HEK293T (cell line): Measurements from ENCODE around the gene CIC.
A peak's percentile ranks its signal among the peaks of the same experiment; 100 is the strongest.

Source experiments
- CTCF ChIA-PET: fragments of 350-600 bp; formaldehyde crosslinking; extraction: SDS; loops from one replicate; lab custom pipeline; 2021; ENCODE audit warnings: antibody characterized with exemption, inconsistent platforms; lab: Yijun Ruan, JAX
- POLR2A ChIA-PET: fragments of 350-600 bp; formaldehyde crosslinking; extraction: SDS; loops from one replicate; lab custom pipeline; 2020; ENCODE audit warnings: antibody characterized with exemption, inconsistent platforms; lab: Yijun Ruan, JAX
- DNase-seq: peaks from one replicate; pipeline ENCODE4 v3.0.0; 2012; ENCODE audit warnings: mixed read lengths; ENCODE audit errors: extremely low spot score
- ARNT ChIP-seq: fragments of 450-650 bp; IDR thresholded peaks from 2 replicates; pipeline ENCODE4 v1.6.1; 2017; ENCODE audit warnings: mild to moderate bottlenecking
- BHLHE40 ChIP-seq: fragments of 450-650 bp; IDR thresholded peaks from 2 replicates; pipeline ENCODE4 v1.6.1; 2016; ENCODE audit warnings: mild to moderate bottlenecking, moderate library complexity, borderline replicate concordance
- CTBP1 ChIP-seq: fragments of 450-650 bp; IDR thresholded peaks from 2 replicates; pipeline ENCODE4 v1.6.1; 2016; ENCODE audit warnings: borderline replicate concordance
- ELF4 ChIP-seq: fragments of 450-650 bp; IDR thresholded peaks from 2 replicates; pipeline ENCODE4 v1.6.1; 2017; ENCODE audit warnings: antibody characterized with exemption
- FOXA1 ChIP-seq: fragments of 450-650 bp; IDR thresholded peaks from 2 replicates; pipeline ENCODE4 v1.6.1; 2016; ENCODE audit warnings: mild to moderate bottlenecking
- FOXK2 ChIP-seq: fragments of 450-650 bp; IDR thresholded peaks from 2 replicates; pipeline ENCODE4 v1.6.1; 2016; ENCODE audit warnings: mild to moderate bottlenecking
- FOXM1 ChIP-seq: fragments of 450-650 bp; IDR thresholded peaks from 2 replicates; pipeline ENCODE4 v1.6.1; 2017; ENCODE audit warnings: mild to moderate bottlenecking, borderline replicate concordance
- HDGF ChIP-seq: fragments of 450-650 bp; IDR thresholded peaks from 2 replicates; pipeline ENCODE4 v1.6.1; 2017; ENCODE audit warnings: antibody characterized with exemption, borderline replicate concordance
- L3MBTL2 ChIP-seq: fragments of 450-650 bp; conservative IDR thresholded peaks from 2 replicates; pipeline ENCODE4 v1.6.1; 2016; ENCODE audit warnings: mild to moderate bottlenecking
- LEF1 ChIP-seq: fragments of 450-650 bp; IDR thresholded peaks from 2 replicates; pipeline ENCODE4 v1.6.1; 2017; ENCODE audit warnings: mild to moderate bottlenecking, borderline replicate concordance
- NFRKB ChIP-seq: fragments of 450-650 bp; IDR thresholded peaks from 2 replicates; pipeline ENCODE4 v1.6.1; 2016; ENCODE audit warnings: mild to moderate bottlenecking, moderate library complexity
- SP1 ChIP-seq: fragments of 450-650 bp; IDR thresholded peaks from 2 replicates; pipeline ENCODE4 v1.6.1; 2017
- SUZ12 ChIP-seq: fragments of 450-650 bp; IDR thresholded peaks from 2 replicates; pipeline ENCODE4 v1.6.1; 2016; ENCODE audit warnings: mild to moderate bottlenecking
- TARDBP ChIP-seq: fragments of 450-650 bp; IDR thresholded peaks from 2 replicates; pipeline ENCODE4 v1.6.1; 2016
- ZNF384 ChIP-seq: fragments of 450-650 bp; IDR thresholded peaks from 2 replicates; pipeline ENCODE4 v1.6.1; 2016
- TF ChIP-seq, protein P1 (sequence below): fragments of 450-650 bp; IDR thresholded peaks from 2 replicates; pipeline ENCODE4 v1.6.1; 2016

The CIC gene

DNA sequence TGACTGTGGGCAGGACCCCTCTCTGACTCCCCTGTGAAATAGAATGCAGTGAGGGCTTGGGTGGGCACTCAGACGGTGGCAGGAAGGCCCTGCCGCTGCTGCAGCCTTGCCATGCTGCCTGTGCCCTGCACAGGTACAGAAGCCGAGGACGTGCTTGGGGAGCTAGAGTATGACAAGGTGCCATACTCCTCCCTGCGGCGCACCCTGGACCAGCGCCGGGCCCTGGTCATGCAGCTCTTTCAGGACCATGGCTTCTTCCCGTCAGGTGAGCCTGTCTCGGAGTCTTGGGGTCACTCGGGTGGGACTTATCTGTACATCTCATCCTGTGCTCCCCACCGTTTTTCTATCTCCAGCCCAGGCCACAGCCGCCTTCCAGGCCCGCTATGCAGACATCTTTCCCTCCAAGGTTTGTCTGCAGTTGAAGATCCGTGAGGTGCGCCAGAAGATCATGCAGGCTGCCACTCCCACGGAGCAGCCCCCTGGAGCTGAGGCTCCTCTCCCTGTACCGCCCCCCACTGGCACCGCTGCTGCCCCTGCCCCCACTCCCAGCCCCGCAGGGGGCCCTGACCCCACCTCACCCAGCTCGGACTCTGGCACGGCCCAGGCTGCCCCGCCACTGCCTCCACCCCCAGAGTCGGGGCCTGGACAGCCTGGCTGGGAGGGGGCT is 25.6 kb downstream of the CIC start:
- ChIA-PET POLR2A (interaction anchor here (0.6 to 2.3 kb wide), 4 partner anchors 47 to 75 kb away, joined by 3 to 10 read pairs (median 3); partner anchors contain the start of genes GSK3A and ZNF526), CTCF (interaction anchor here (0.8 kb wide), 1 partner anchor 48 kb away, joined by 4 read pairs; no protein-coding TSS in a partner anchor)
- TF ChIP-seq NFRKB (no peak), BHLHE40 (no peak), CTBP1 (no peak), FOXM1 (no peak), ELF4 (no peak), SP1 (no peak), L3MBTL2 (no peak), FOXA1 (no peak), LEF1 (no peak), HDGF (no peak), ZNF384 (no peak), ARNT (no peak), TARDBP (no peak), SUZ12 (no peak), FOXK2 (no peak)
- TF ChIP-seq, protein P1, sequence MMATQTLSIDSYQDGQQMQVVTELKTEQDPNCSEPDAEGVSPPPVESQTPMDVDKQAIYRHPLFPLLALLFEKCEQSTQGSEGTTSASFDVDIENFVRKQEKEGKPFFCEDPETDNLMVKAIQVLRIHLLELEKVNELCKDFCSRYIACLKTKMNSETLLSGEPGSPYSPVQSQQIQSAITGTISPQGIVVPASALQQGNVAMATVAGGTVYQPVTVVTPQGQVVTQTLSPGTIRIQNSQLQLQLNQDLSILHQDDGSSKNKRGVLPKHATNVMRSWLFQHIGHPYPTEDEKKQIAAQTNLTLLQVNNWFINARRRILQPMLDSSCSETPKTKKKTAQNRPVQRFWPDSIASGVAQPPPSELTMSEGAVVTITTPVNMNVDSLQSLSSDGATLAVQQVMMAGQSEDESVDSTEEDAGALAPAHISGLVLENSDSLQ = no peak
- DNase-seq = no peak

DNA sequence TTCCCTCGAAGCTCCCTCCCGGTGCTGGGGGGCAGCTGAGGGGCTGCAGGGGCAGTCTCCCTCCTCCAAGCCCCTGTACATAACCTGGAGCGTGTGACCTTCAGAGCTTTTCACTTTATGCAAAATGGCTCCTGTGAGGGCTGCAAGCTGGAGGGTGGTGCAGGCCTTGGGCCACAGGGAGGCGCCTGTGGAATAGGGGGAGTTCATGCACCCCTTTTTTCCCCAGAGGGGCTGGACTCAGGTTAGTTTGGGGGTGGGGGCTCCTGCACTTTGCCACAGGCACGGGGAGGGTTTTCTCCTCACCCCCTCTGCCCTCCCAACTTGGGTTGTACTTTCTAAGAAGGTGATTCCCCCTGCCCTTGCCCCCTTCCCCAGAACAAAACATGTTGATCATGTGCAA is 26.3 kb downstream of the CIC start:
- no peak for DNase-seq
- TF ChIP-seq FOXK2 = no peak
- POLR2A ChIA-PET = interaction anchor here (0.6 to 2.3 kb wide), 5 partner anchors 48 to 82 kb away, joined by 3 to 10 read pairs (median 3); partner anchors contain the start of genes GSK3A and ZNF526
- CTCF ChIA-PET = no interaction called here

DNA sequence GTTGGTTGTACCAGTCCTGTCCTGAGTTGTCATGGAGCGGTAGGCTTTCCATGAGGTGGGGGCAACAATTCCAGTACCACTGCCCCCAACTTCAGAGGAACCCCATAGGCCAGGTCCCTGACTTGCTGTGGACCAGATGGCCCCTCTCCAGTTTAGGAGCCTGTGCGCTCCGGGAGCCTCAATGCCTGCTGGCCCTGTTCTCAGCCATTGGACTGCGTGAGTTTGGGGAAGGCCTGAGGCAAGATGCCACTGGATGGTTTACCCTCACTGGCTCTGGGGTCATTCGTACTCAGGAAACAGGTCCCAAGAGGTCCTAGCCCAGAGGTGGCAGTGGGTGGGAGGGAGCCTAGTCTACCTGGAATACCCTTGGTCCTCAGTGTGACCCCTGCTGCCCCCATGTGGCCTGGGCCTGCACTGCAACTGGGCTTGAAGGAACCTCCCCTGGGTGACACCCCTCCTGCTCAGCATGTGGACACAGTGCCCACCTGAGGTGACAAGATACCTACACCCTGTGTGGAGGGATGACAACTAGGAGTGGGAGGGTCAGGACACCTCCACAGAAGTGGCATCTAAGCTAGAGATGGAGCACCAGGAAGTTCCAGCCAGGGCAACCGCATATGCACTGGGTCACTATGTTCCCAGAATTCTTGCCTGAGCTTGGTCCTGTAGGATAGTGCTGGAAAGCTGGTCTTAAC is 26.9 kb downstream of the CIC start:
- CTCF ChIA-PET = interaction anchor here (0.8 to 1.0 kb wide), 3 partner anchors 32 to 51 kb away, joined by 6 to 8 read pairs (median 6); no protein-coding TSS in a partner anchor
- TF ChIP-seq, protein P1 = no peak
- 0 out of 2 replicates have a peak, but pooled peaks have one; percentile 66 for TF ChIP-seq HDGF
- TF ChIP-seq FOXK2 = no peak
- peak; percentile 77 for DNase-seq
- POLR2A ChIA-PET = interaction anchor here (0.6 to 2.3 kb wide), 3 partner anchors 53 to 81 kb away, joined by 3 to 10 read pairs (median 3); partner anchors contain the start of genes GSK3A and ZNF526

DNA sequence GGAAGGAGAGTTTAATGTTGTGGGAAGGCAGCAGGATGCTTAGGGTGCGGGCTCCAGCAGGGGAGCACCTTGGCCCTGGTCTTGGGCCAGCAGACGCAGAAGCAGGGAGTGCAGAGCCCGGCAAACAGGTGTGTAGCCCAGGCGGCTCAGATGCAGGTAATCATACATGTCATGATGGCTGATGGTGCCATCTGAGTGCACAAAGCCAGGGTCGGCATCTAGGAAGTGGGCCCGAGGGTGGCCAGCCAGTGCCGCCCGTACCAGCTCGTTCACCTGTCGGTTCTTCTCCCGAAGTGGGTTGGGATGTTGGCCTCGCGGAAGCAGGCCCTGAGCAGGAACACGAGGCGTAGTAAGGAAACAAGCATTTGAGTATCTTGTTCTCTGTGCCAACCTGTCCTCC is 28.0 kb downstream of the CIC start:
- no peak for DNase-seq
- ChIA-PET CTCF (interaction anchor here (0.8 to 1.0 kb wide), 2 partner anchors 31 to 52 kb away, joined by 6 read pairs; no protein-coding TSS in a partner anchor), POLR2A (interaction anchor here (0.7 kb wide), 1 partner anchor 51 kb away, joined by 3 read pairs; no protein-coding TSS in a partner anchor)
- TF ChIP-seq FOXK2 = no peak
- no peak for TF ChIP-seq HDGF
- no peak for TF ChIP-seq ARNT
- no peak for TF ChIP-seq FOXM1
- TF ChIP-seq NFRKB = no peak
- no peak for TF ChIP-seq BHLHE40
- TF ChIP-seq, protein P1 = no peak
- TF ChIP-seq SP1 = no peak

DNA sequence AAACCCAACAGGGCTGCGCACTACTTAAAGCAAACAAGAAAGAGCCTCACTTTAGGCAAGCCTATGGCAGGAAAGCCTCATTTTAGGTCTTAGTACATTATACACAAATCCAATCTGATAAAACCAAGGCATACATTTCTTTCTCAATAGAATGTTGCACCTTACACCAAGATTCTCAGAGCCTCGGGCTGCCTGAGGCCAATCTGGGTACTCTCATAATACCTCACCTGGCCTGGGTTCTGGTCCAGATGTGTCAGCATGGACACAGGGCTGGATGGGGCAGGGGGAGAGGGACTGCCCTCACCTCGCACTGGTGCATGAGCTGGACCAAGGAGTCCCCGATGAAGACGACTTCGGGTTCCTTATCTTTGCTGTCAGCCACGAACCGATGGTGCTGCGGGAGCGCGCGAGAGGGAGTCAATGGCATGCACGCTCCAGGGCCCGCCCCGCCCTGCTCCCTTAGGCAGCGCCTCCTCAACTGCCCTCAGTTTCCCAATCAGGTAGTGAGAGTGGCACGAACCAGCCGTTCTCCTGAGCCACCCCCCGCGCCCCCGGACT is 32.7 kb downstream of the CIC start, which contains the start of gene PRR19:
TSS of gene PRR19 (plus strand) at position 487 of the 558 bp plus-strand sequence. CDS start 7,453 bp downstream, outside the sequence.
- no peak for DNase-seq
- CTCF ChIA-PET = interaction anchor here (0.6 to 0.7 kb wide), 2 partner anchors 123 to 1609 kb away, joined by 3 to 4 read pairs; no protein-coding TSS in a partner anchor
- TF ChIP-seq BHLHE40 (no peak), HDGF (no peak), TARDBP (no peak), ARNT (no peak)
- POLR2A ChIA-PET = interaction anchor here (1.0 to 2.0 kb wide), 5 partner anchors 19 to 59 kb away, joined by 3 to 11 read pairs (median 6); no protein-coding TSS in a partner anchor

DNA sequence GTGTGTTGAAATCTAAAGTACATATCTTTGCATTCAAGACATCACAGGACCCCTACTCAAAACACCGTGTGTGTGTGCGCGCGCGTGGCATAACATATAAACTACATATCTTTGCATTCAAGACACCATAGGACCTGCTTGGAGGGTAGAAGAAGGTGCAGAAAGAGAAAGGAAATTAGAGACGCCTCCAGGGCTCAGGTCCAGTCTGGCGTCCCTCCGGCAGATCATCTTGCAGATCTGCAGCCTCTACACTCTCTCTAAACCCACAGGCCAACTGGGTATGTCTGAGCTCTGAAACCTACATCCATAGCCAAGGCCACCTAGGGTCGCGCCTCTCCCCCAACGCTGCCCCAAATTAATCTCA is 34.0 kb downstream of the CIC start:
- DNase-seq = no peak
- POLR2A ChIA-PET = interaction anchor here (0.9 to 2.0 kb wide), 8 partner anchors 19 to 143 kb away, joined by 3 to 11 read pairs (median 4); no protein-coding TSS in a partner anchor
- TF ChIP-seq FOXM1 = no peak
- TF ChIP-seq L3MBTL2 = no peak
- TF ChIP-seq FOXK2 = no peak
- no peak for TF ChIP-seq BHLHE40
- TF ChIP-seq TARDBP = no peak
- no peak for TF ChIP-seq HDGF
- no peak for TF ChIP-seq SP1
- no peak for TF ChIP-seq LEF1
- no peak for TF ChIP-seq SUZ12
- TF ChIP-seq CTBP1 = no peak
- TF ChIP-seq ARNT = no peak
- TF ChIP-seq NFRKB = no peak
- TF ChIP-seq ZNF384 = no peak
- TF ChIP-seq ELF4 = no peak
- TF ChIP-seq, protein P1 = no peak
- TF ChIP-seq FOXA1 = no peak
- CTCF ChIA-PET = no interaction called here
